NCI-H2107 treated with DMSO at 0.1 percent for 48 hours (cell line): Measurements from ENCODE around the gene GPR15.

ENCODE experiments used
- DNase-seq: peaks from one replicate; lab custom pipeline; 2025; ENCODE audit not compliant: unreplicated experiment; lab: John Stamatoyannopoulos, UW

The GPR15 gene

DNA sequence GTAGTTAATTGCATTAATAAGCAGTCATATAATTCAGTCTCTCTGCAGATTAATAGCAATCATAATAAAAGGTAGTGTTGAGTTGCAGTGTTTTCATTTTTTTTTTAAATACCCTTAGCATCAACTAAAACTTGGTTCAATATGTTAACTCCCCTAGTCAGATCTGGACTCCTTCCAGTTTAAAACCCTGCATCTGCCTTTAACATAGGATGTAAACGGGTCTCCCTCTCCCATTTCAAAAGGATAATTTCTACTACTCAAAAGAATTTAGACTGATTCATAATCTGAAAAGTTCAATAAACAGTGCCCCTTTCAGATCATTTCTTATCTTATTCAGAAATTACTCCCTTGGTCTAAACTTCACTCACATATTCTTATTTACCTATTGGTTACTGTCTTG lies 50.3 kb downstream of the GPR15 start:
- DNase-seq, result no peak

DNA sequence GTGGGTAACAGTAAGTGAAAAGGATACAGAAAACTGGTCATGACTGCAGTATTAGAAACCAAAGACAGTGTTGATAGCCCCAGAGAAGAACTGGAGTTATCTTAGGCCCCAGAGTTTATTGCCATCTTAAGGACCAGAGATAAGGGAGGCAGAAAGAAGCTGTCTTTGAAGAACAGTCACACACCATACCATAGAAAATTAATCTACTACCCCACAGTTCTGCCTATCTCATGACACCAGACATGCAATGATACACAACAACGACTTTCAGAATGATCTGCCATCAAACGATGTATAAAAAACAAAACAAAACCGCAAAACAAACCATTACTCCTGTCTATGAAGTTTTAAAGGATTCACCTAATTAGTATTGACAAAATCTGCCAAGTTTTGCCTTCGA lies 52.0 kb downstream of the GPR15 start:
- no peak for DNase-seq
